ENCODE results near the gene CTU1. TPM values are rescaled to one million over a fixed set of nuclear protein-coding genes. Genes with fewer than 3 reads are reported as not detected.

CTU1 gene
- total and polyA plus RNA-seq, 10 of the 15 experiments (the other 5 are each of a cell fraction or from before 2014, with no cell fraction given), result 0.02 to 10.5 (median 3.0) TPM; not detected in 1

- TF ChIP-seq BCLAF1 (IDR thresholded peaks at IDR 0.05), result no peak
- no peak for TF ChIP-seq BHLHE40 (IDR thresholded peaks at IDR 0.05; ENCODE audit: borderline replicate concordance in 1 of 2, low read depth in 2 of 2, low read length in 1 of 2)
- no peak for TF ChIP-seq FOXM1 (IDR thresholded peaks at IDR 0.05; ENCODE audit: low read depth, low read length)
- TF ChIP-seq GATAD2B (conservative IDR thresholded peaks at IDR 0.05; ENCODE audit: low read depth), result no peak
- no peak for TF ChIP-seq DPF2 (IDR thresholded peaks at IDR 0.05)
- TF ChIP-seq E2F8 (IDR thresholded peaks at IDR 0.05; ENCODE audit: low read depth, partially characterized antibody), result no peak
Observed at GRCh38 chr19:51123802-51124201, 15.6 kb upstream of the CTU1 start (continued).

GRCh38 chr19:51123381-51123800, 15.2 kb upstream of the CTU1 start:
- 11% methylated on average over 6 of the region's 6 CpGs for WGBS (ENCODE audit: insufficient coverage, insufficient replicate concordance, low lambda C conversion rate, missing lambda C conversion rate)
- DNase-seq (ENCODE audit: low read depth, low spot score), result no peak
- Histone ChIP-seq H3K4me1 (ENCODE audit: control insufficient read depth, insufficient read depth, low read length) (peaks cover 5% of the 10 kb centered on the region; the same call in 1 of the 2 replicates), H3K27ac (ENCODE audit: control insufficient read depth, insufficient read depth) (no peak overlapping the region), H3K9me3 (replicated peaks; ENCODE audit: control insufficient read depth, insufficient read depth, low read length) (no peaks in the 10 kb centered on the region), H3K4me2 (ENCODE audit: control insufficient read depth, insufficient read depth) (no peak overlapping the region), H3K27me3 (replicated peaks in 1 of 2; ENCODE audit: control insufficient read depth in 2 of 2, insufficient read depth in 2 of 2, low read length in 1 of 2) (peaks cover 0 to 3% of the 10 kb centered on the region in 2 experiments; a peak in 2 of 4 replicates), H3K4me3 (no peak overlapping the region), H2AFZ (ENCODE audit: control insufficient read depth, low read depth, low read length) (no peak overlapping the region; the same call in 1 of the 2 replicates), H4K20me1 (ENCODE audit: control insufficient read depth, insufficient read depth) (no peaks in the 10 kb centered on the region), H3K36me3 (ENCODE audit: control insufficient read depth in 2 of 2, insufficient read depth in 2 of 2, low read length in 1 of 2) (no peaks in the 10 kb centered on the region), H3K9ac (ENCODE audit: control insufficient read depth, insufficient read depth, low read length) (no peak overlapping the region), H3K79me2 (ENCODE audit: control insufficient read depth, insufficient read depth, low read length) (no peaks in the 10 kb centered on the region)
- RAD21 ChIA-PET (ENCODE audit: unreplicated experiment), result no interaction called here
- POLR2A ChIA-PET, result no interaction called here
- no peak for FAIRE-seq
- in situ Hi-C loops (cut with MboI) (no loop called here), intact Hi-C loops (cut with micrococcal nuclease; ENCODE audit: unreplicated experiment) (no loop called here)
- no peak for ATAC-seq
- SMC1A ChIA-PET (ENCODE audit: uncharacterized antibody, unreplicated experiment), result no interaction called here
- CTCF ChIA-PET, result no interaction called here
- no TSS peak for BruUV-seq (replicated peaks)
- TF ChIP-seq NFYA (IDR thresholded peaks at IDR 0.05; ENCODE audit: borderline replicate concordance, low read depth, low read length) (no peak), RAD21 (IDR thresholded peaks at IDR 0.05; ENCODE audit: insufficient read depth, low read depth, low read length) (no peak), NRF1 (conservative IDR thresholded peaks at IDR 0.05; ENCODE audit: low read depth, low read length) (no peak), GABPA (IDR thresholded peaks at IDR 0.05; ENCODE audit: low read depth) (0 out of 2 replicates have a peak, but pooled peaks have one; percentile 19), E4F1 (IDR thresholded peaks at IDR 0.05; ENCODE audit: borderline replicate concordance, partially characterized antibody) (no peak), MEF2A (IDR thresholded peaks at IDR 0.05; ENCODE audit: insufficient read depth, low read depth, low read length) (no peak), IRF5 (IDR thresholded peaks at IDR 0.05; ENCODE audit: borderline replicate concordance) (no peak)

All from GM12878 (cell line).